ENCODE results near the gene SARS1. TPM values are rescaled to one million over a fixed set of nuclear protein-coding genes. Genes with fewer than 3 reads are reported as not detected.

SARS1 gene
- total and polyA plus RNA-seq, 2 of the 13 experiments (the other 11 are each of a cell fraction or from before 2014, with no cell fraction given) = 103 to 134 TPM

- TF ChIP-seq ZNF687 (CRISPR knock-in tag; IDR thresholded peaks at IDR 0.05) (0 out of 2 replicates have a peak, but pooled peaks have one; percentile 23), ZNF740 (CRISPR knock-in tag; IDR thresholded peaks at IDR 0.05) (peak; percentile 77), NPAS2 (CRISPR knock-in tag; IDR thresholded peaks at IDR 0.05; ENCODE audit: borderline replicate concordance) (no peak), ZBTB7B (CRISPR knock-in tag; IDR thresholded peaks at IDR 0.05) (0 out of 2 replicates have a peak, but pooled peaks have one; percentile 25), ZNF619 (CRISPR knock-in tag; IDR thresholded peaks at IDR 0.05) (no peak), MED13 (CRISPR knock-in tag; IDR thresholded peaks at IDR 0.05) (no peak), ZMYM4 (CRISPR knock-in tag; IDR thresholded peaks at IDR 0.05) (peak; percentile 48; the same call in 1 of the 2 replicates), BCL6 (CRISPR knock-in tag; IDR thresholded peaks at IDR 0.05) (no peak), TFE3 (CRISPR knock-in tag; IDR thresholded peaks at IDR 0.05) (peak; percentile 52; the same call in 1 of the 2 replicates), ZNF451 (CRISPR knock-in tag; IDR thresholded peaks at IDR 0.05) (no peak), UBTF (CRISPR knock-in tag; IDR thresholded peaks at IDR 0.05) (no peak), CAMTA2 (CRISPR knock-in tag; IDR thresholded peaks at IDR 0.05; ENCODE audit: borderline replicate concordance) (no peak), THAP7 (CRISPR knock-in tag; IDR thresholded peaks at IDR 0.05) (no peak), ZNF362 (CRISPR knock-in tag; IDR thresholded peaks at IDR 0.05; ENCODE audit: borderline replicate concordance) (no peak), ZMAT5 (CRISPR knock-in tag; IDR thresholded peaks at IDR 0.05; ENCODE audit: borderline replicate concordance, low read depth) (no peak), ZNF775 (CRISPR knock-in tag; IDR thresholded peaks at IDR 0.05; ENCODE audit: borderline replicate concordance) (no peak), ZBTB26 (CRISPR knock-in tag; IDR thresholded peaks at IDR 0.05; ENCODE audit: borderline replicate concordance) (no peak)
These were observed 22.3 kb upstream of the SARS1 start (continued) for GRCh38 chr1:109191377-109191776.

Measured in HepG2 (cell line).